Type B pancreatic cell (in vitro differentiated cells): ENCODE results near the gene NAB2. TPM values are rescaled to one million over a fixed set of nuclear protein-coding genes. Genes with fewer than 3 reads are reported as not detected.

Experiments used
- DNase-seq: peaks from one replicate; pipeline ENCODE4 v3.0.0; 2021; ENCODE audit warnings: mixed read lengths; ENCODE audit not compliant: unreplicated experiment; ENCODE audit errors: extremely low spot score
- H3K27ac Mint-ChIP-seq: 2 replicates; pipeline ENCODE4 v1.8.0; 2021; ENCODE audit warnings: mild to moderate bottlenecking, mixed read lengths
- H3K27me3 Mint-ChIP-seq: 2 replicates; pipeline ENCODE4 v1.8.0; 2021; ENCODE audit warnings: mixed read lengths
- H3K36me3 Mint-ChIP-seq: 2 replicates; pipeline ENCODE4 v1.8.0; 2021; ENCODE audit warnings: mixed read lengths
- H3K4me1 Mint-ChIP-seq: one replicate; pipeline ENCODE4 v1.8.0; 2021; ENCODE audit warnings: mixed read lengths; ENCODE audit not compliant: unreplicated experiment
- H3K4me3 Mint-ChIP-seq: 2 replicates; pipeline ENCODE4 v1.8.0; 2021; ENCODE audit warnings: mild to moderate bottlenecking, mixed read lengths
- H3K9me3 Mint-ChIP-seq: 2 replicates; pipeline ENCODE4 v1.8.0; 2021; ENCODE audit warnings: mixed read lengths
- CTCF ChIP-seq: fragments of 200-600 bp; sonication (generic); conservative IDR thresholded peaks from 2 replicates; pipeline ENCODE4 v1.5.0; 2021; ENCODE audit warnings: antibody characterized with exemption, mild to moderate bottlenecking
- total RNA-seq: library from RNA; stranded (reverse); gene quantifications from 2 replicates; pipeline ENCODE4 v1.2.1, GENCODE V29; 2021; ENCODE audit warnings: low replicate concordance

NAB2 gene
- total RNA-seq, 1 donor from 2014 or later, result 48.3 TPM

- no peaks in the 10 kb centered on the region for H3K4me1 Mint-ChIP-seq
- no peak overlapping the region for H3K4me3 Mint-ChIP-seq
- TF ChIP-seq CTCF, result no peak
- H3K27ac Mint-ChIP-seq, result no peak overlapping the region
- no peaks in the 10 kb centered on the region for H3K36me3 Mint-ChIP-seq
- DNase-seq, result no peak
- H3K27me3 Mint-ChIP-seq, result peaks cover 71% of the 10 kb centered on the region
- no peaks in the 10 kb centered on the region for H3K9me3 Mint-ChIP-seq
Observed at GRCh38 chr12:57044889-57045288, 44.0 kb upstream of the NAB2 start.

GRCh38 chr12:57046086-57046791 is 42.7 kb upstream of the NAB2 start:
- Mint-ChIP-seq H3K36me3 (no peaks in the 10 kb centered on the region), H3K4me3 (no peak overlapping the region), H3K27me3 (peaks cover 66% of the 10 kb centered on the region), H3K27ac (no peak overlapping the region), H3K4me1 (no peaks in the 10 kb centered on the region), H3K9me3 (no peaks in the 10 kb centered on the region)
- TF ChIP-seq CTCF, result no peak
- no peak for DNase-seq

- H3K4me3 Mint-ChIP-seq, result no peak overlapping the region
- H3K4me1 Mint-ChIP-seq, result no peaks in the 10 kb centered on the region
- H3K36me3 Mint-ChIP-seq, result no peaks in the 10 kb centered on the region
- no peak for DNase-seq
- TF ChIP-seq CTCF, result no peak
- H3K9me3 Mint-ChIP-seq, result no peaks in the 10 kb centered on the region
- H3K27ac Mint-ChIP-seq, result no peak overlapping the region
- H3K27me3 Mint-ChIP-seq, result peaks cover 60% of the 10 kb centered on the region
Observed at GRCh38 chr12:57046947-57047890, 41.7 kb upstream of the NAB2 start.

GRCh38 chr12:57047981-57048380 is 40.9 kb upstream of the NAB2 start:
- H3K36me3 Mint-ChIP-seq, result no peaks in the 10 kb centered on the region
- no peak for TF ChIP-seq CTCF
- H3K4me1 Mint-ChIP-seq, result no peaks in the 10 kb centered on the region
- peaks cover 59% of the 10 kb centered on the region for H3K27me3 Mint-ChIP-seq
- no peak for DNase-seq
- H3K27ac Mint-ChIP-seq, result no peak overlapping the region
- no peak overlapping the region for H3K4me3 Mint-ChIP-seq
- no peaks in the 10 kb centered on the region for H3K9me3 Mint-ChIP-seq

GRCh38 chr12:57048423-57049118 is 40.3 kb upstream of the NAB2 start:
- Mint-ChIP-seq H3K27me3 (peaks cover 54% of the 10 kb centered on the region), H3K4me3 (peak overlapping the region; percentile 70), H3K9me3 (no peaks in the 10 kb centered on the region), H3K27ac (peak overlapping the region; percentile 40), H3K4me1 (no peaks in the 10 kb centered on the region), H3K36me3 (peaks cover 1% of the 10 kb centered on the region)
- no peak for TF ChIP-seq CTCF
- no peak for DNase-seq
